Neuronal stem cell (in vitro differentiated cells): Measurements from ENCODE around the gene AKAP6.

Experiments used
- DNase-seq: peaks from one replicate; pipeline ENCODE4 v3.0.0-alpha.2; 2013; ENCODE audit warnings: low spot score
- H2AFZ ChIP-seq: one replicate; pipeline ENCODE4 v1.6.1; 2013; ENCODE audit warnings: mild to moderate bottlenecking, low read length, inconsistent platforms
- H2AK5ac ChIP-seq: 2 replicates; pipeline ENCODE4 v1.6.1; 2013; ENCODE audit warnings: low read depth, mild to moderate bottlenecking, inconsistent platforms, low read length, moderate library complexity, mixed read lengths
- H2BK120ac ChIP-seq: 2 replicates; pipeline ENCODE4 v1.6.1; 2013; ENCODE audit warnings: low read depth, mild to moderate bottlenecking, inconsistent platforms, low read length, moderate library complexity, mixed read lengths
- H2BK12ac ChIP-seq: one replicate; pipeline ENCODE4 v1.6.1; 2013; ENCODE audit warnings: low read length, inconsistent platforms
- H2BK15ac ChIP-seq: 2 replicates; pipeline ENCODE4 v1.6.1; 2013; ENCODE audit warnings: mild to moderate bottlenecking, low read length, inconsistent platforms, mixed read lengths
- H2BK5ac ChIP-seq: one replicate; pipeline ENCODE4 v1.6.1; 2013; ENCODE audit warnings: inconsistent platforms, mild to moderate bottlenecking, low read length, moderate library complexity
- H3K14ac ChIP-seq: one replicate; pipeline ENCODE4 v1.6.1; 2013; ENCODE audit warnings: low read length, inconsistent platforms
- H3K18ac ChIP-seq: 2 replicates; pipeline ENCODE4 v1.6.1; 2013; ENCODE audit warnings: low read length, inconsistent platforms
- H3K23ac ChIP-seq: 2 replicates; pipeline ENCODE4 v1.6.1; 2013; ENCODE audit warnings: low read depth, mild to moderate bottlenecking, mixed read lengths, low read length, inconsistent platforms; ENCODE audit not compliant: poor library complexity
- H3K27ac ChIP-seq: replicated peaks from 3 replicates; pipeline ENCODE4 v1.5.1; 2013; ENCODE audit warnings: low read length, inconsistent platforms
- H3K27me3 ChIP-seq, 3 experiments: 2 replicates each; pipeline ENCODE4 v1.6.1; 2013; ENCODE audit warnings: low read length in 3 of 3, mild to moderate bottlenecking in 2 of 3, inconsistent platforms in 1 of 3, low read depth in 1 of 3, mixed read lengths in 1 of 3, moderate library complexity in 1 of 3; ENCODE audit not compliant: control insufficient read depth in 3 of 3, insufficient read depth in 3 of 3
- H3K36me3 ChIP-seq, 2 donors: replicated peaks in 1 of 2; 2 replicates each; pipeline ENCODE4 v1.6.1; 2013; ENCODE audit warnings: low read length in 2 of 2; ENCODE audit not compliant: control insufficient read depth in 2 of 2, insufficient read depth in 2 of 2
- H3K4ac ChIP-seq: 2 replicates; pipeline ENCODE4 v1.6.1; 2013; ENCODE audit warnings: inconsistent platforms, mild to moderate bottlenecking, low read length, moderate library complexity
- H3K4me1 ChIP-seq, 2 donors: 1 replicate in 1 of 2; 2 replicates in 1 of 2; pipeline ENCODE4 v1.6.1; 2013; ENCODE audit warnings: low read length in 2 of 2, low read depth in 1 of 2; ENCODE audit not compliant: control insufficient read depth in 2 of 2, insufficient read depth in 1 of 2
- H3K4me2 ChIP-seq: one replicate; pipeline ENCODE4 v1.6.1; 2013; ENCODE audit warnings: mild to moderate bottlenecking, low read length, inconsistent platforms; ENCODE audit not compliant: insufficient read depth, poor library complexity, severe bottlenecking
- H3K4me3 ChIP-seq, 2 donors: 2 replicates each; pipeline ENCODE4 v1.5.1; 2013; ENCODE audit warnings: low read length in 2 of 2, mild to moderate bottlenecking in 2 of 2, inconsistent platforms in 1 of 2, moderate library complexity in 1 of 2
- H3K79me1 ChIP-seq: one replicate; pipeline ENCODE4 v1.6.1; 2013; ENCODE audit warnings: low read depth, mild to moderate bottlenecking, inconsistent platforms, low read length, moderate library complexity
- H3K9ac ChIP-seq: one replicate; pipeline ENCODE4 v1.6.1; 2013; ENCODE audit warnings: mild to moderate bottlenecking, low read depth, low read length, inconsistent platforms; ENCODE audit not compliant: poor library complexity
- H3K9me3 ChIP-seq, 2 donors: replicated peaks in 1 of 2; 2 replicates each; pipeline versions ENCODE3 to v1.6.1; 2013; ENCODE audit warnings: low read length in 2 of 2, mild to moderate bottlenecking in 2 of 2, inconsistent platforms in 1 of 2, low read depth in 1 of 2, mixed read lengths in 1 of 2, moderate library complexity in 1 of 2; ENCODE audit not compliant: control insufficient read depth in 2 of 2, insufficient read depth in 1 of 2
- H4K8ac ChIP-seq: one replicate; pipeline ENCODE4 v1.6.1; 2013; ENCODE audit warnings: low read depth, mild to moderate bottlenecking, inconsistent platforms, low read length, moderate library complexity
- H4K91ac ChIP-seq: one replicate; pipeline ENCODE4 v1.6.1; 2013; ENCODE audit warnings: low read length, low read depth, mild to moderate bottlenecking, inconsistent platforms; ENCODE audit not compliant: poor library complexity
- WGBS, 2 donors: extraction: QIAGEN DNeasy Blood & Tissue Kit; methylation state at CpG; one replicate each; pipeline ENCODE4 v1.1.7; 2013; ENCODE audit warnings: missing lambda C conversion rate in 2 of 2, mixed read lengths in 1 of 2; ENCODE audit not compliant: insufficient read length in 2 of 2, insufficient replicate concordance in 1 of 2; ENCODE audit errors: extremely low coverage in 2 of 2; 5-methylcytosine and 5-hydroxymethylcytosine counted together

The AKAP6 gene

GRCh38 chr14:32379447-32379846 lies 50.3 kb downstream of the AKAP6 start:
- no peak overlapping the region for H3K14ac ChIP-seq
- no peak overlapping the region for H4K91ac ChIP-seq
- no peaks in the 10 kb centered on the region for H3K9me3 ChIP-seq
- H3K27me3 ChIP-seq = no peaks in the 10 kb centered on the region
- H3K9ac ChIP-seq = no peak overlapping the region
- no CpG with 5 or more reads among the region's 1 CpG for WGBS, 2 donors
- no peak overlapping the region for H3K4me2 ChIP-seq
- no peak overlapping the region for H2BK12ac ChIP-seq
- no peak overlapping the region for H2AFZ ChIP-seq
- H3K18ac ChIP-seq = no peak overlapping the region
- H3K4me1 ChIP-seq = no peaks in the 10 kb centered on the region
- no peak overlapping the region for H2BK5ac ChIP-seq
- no peak overlapping the region for H2AK5ac ChIP-seq
- H3K4me3 ChIP-seq = no peak overlapping the region
- no peak for DNase-seq
- H3K27ac ChIP-seq = no peak overlapping the region
- H4K8ac ChIP-seq = no peak overlapping the region
- no peaks in the 10 kb centered on the region for H3K36me3 ChIP-seq
- H2BK15ac ChIP-seq = no peak overlapping the region
- no peak overlapping the region for H3K23ac ChIP-seq
- no peak overlapping the region for H2BK120ac ChIP-seq
- H3K4ac ChIP-seq = no peak overlapping the region
- H3K79me1 ChIP-seq = no peaks in the 10 kb centered on the region

- no peak overlapping the region for H2BK120ac ChIP-seq
- H3K14ac ChIP-seq = no peak overlapping the region
- H2AK5ac ChIP-seq = no peak overlapping the region
- no peaks in the 10 kb centered on the region for H3K36me3 ChIP-seq
- WGBS, 2 donors = no CpG with 5 or more reads among the region's 2 CpGs
- no peak for DNase-seq
- no peak overlapping the region for H2BK12ac ChIP-seq
- H2BK5ac ChIP-seq = no peak overlapping the region
- H3K27me3 ChIP-seq = no peaks in the 10 kb centered on the region
- H3K4me2 ChIP-seq = no peak overlapping the region
- no peak overlapping the region for H4K91ac ChIP-seq
- H3K4me3 ChIP-seq = no peak overlapping the region
- H3K27ac ChIP-seq = no peak overlapping the region
- H3K79me1 ChIP-seq = no peaks in the 10 kb centered on the region
- no peak overlapping the region for H3K9ac ChIP-seq
- H3K4me1 ChIP-seq = no peaks in the 10 kb centered on the region
- no peaks in the 10 kb centered on the region for H3K9me3 ChIP-seq
- H3K4ac ChIP-seq = no peak overlapping the region
- no peak overlapping the region for H3K18ac ChIP-seq
- no peak overlapping the region for H4K8ac ChIP-seq
- no peak overlapping the region for H2BK15ac ChIP-seq
- no peak overlapping the region for H3K23ac ChIP-seq
- no peak overlapping the region for H2AFZ ChIP-seq
Observed at GRCh38 chr14:32381869-32382268, 52.8 kb downstream of the AKAP6 start.

- no peaks in the 10 kb centered on the region for H3K4me1 ChIP-seq
- H3K18ac ChIP-seq = no peak overlapping the region
- H4K91ac ChIP-seq = no peak overlapping the region
- H3K9ac ChIP-seq = no peak overlapping the region
- H3K4me2 ChIP-seq = no peak overlapping the region
- no peak overlapping the region for H2AFZ ChIP-seq
- H2BK15ac ChIP-seq = no peak overlapping the region
- no peaks in the 10 kb centered on the region for H3K36me3 ChIP-seq
- no peak overlapping the region for H3K4me3 ChIP-seq
- no CpG with 5 or more reads among the region's 1 CpG for WGBS, 2 donors
- H2BK5ac ChIP-seq = no peak overlapping the region
- H3K27me3 ChIP-seq = no peaks in the 10 kb centered on the region
- no peaks in the 10 kb centered on the region for H3K9me3 ChIP-seq
- H2BK120ac ChIP-seq = no peak overlapping the region
- DNase-seq = no peak
- no peak overlapping the region for H3K4ac ChIP-seq
- no peak overlapping the region for H2BK12ac ChIP-seq
- H3K23ac ChIP-seq = no peak overlapping the region
- H4K8ac ChIP-seq = no peak overlapping the region
- no peak overlapping the region for H3K27ac ChIP-seq
- H3K14ac ChIP-seq = no peak overlapping the region
- no peaks in the 10 kb centered on the region for H3K79me1 ChIP-seq
- H2AK5ac ChIP-seq = no peak overlapping the region
Observed at GRCh38 chr14:32382704-32383103, 53.6 kb downstream of the AKAP6 start.

- no peak overlapping the region for H2AK5ac ChIP-seq
- H3K4me1 ChIP-seq = no peaks in the 10 kb centered on the region
Observed at GRCh38 chr14:32383364-32384009, 54.4 kb downstream of the AKAP6 start.

More at GRCh38 chr14:32383364-32384009, 54.4 kb downstream of the AKAP6 start:
- Histone ChIP-seq H3K79me1 (no peaks in the 10 kb centered on the region), H2AFZ (no peak overlapping the region), H2BK120ac (no peak overlapping the region), H4K91ac (no peak overlapping the region), H3K27me3 (no peaks in the 10 kb centered on the region), H3K27ac (no peak overlapping the region), H3K36me3 (no peaks in the 10 kb centered on the region), H3K9ac (no peak overlapping the region), H3K4ac (no peak overlapping the region), H3K4me2 (no peak overlapping the region), H3K14ac (no peak overlapping the region), H3K23ac (no peak overlapping the region), H2BK15ac (no peak overlapping the region), H2BK5ac (no peak overlapping the region), H3K18ac (no peak overlapping the region), H2BK12ac (no peak overlapping the region), H3K9me3 (no peaks in the 10 kb centered on the region), H4K8ac (no peak overlapping the region), H3K4me3 (no peak overlapping the region)
- WGBS, 2 donors = no CpG with 5 or more reads among the region's 3 CpGs
- DNase-seq = no peak
